Nephron (organoid): ENCODE measurements around the gene ID2.

ENCODE experiments used
- H3K27ac Mint-ChIP-seq, 3 experiments: 2 replicates each; pipeline ENCODE4 v1.8.0; 2020; ENCODE audit warnings: mixed read lengths in 3 of 3, mild to moderate bottlenecking in 2 of 3, moderate library complexity in 1 of 3
- H3K27me3 Mint-ChIP-seq: 2 replicates; pipeline ENCODE4 v1.8.0; 2021; ENCODE audit warnings: low read depth, mild to moderate bottlenecking, moderate library complexity, mixed read lengths
- H3K36me3 Mint-ChIP-seq: 2 replicates; pipeline ENCODE4 v1.8.0; 2020; ENCODE audit warnings: low read depth, mixed read lengths
- H3K4me1 Mint-ChIP-seq: 2 replicates; pipeline ENCODE4 v1.8.0; 2020; ENCODE audit warnings: mixed read lengths
- H3K4me3 Mint-ChIP-seq, 3 experiments: 2 replicates each; pipeline ENCODE4 v1.8.0; 2020; ENCODE audit warnings: mild to moderate bottlenecking in 3 of 3, mixed read lengths in 3 of 3, moderate library complexity in 2 of 3
- H3K9me3 Mint-ChIP-seq: 2 replicates; pipeline ENCODE4 v1.8.0; 2020; ENCODE audit warnings: mixed read lengths
- CTCF ChIP-seq, 3 experiments: fragments of 200-600 bp; sonication (generic); IDR thresholded peaks; one replicate each; pipeline ENCODE4 v1.5.0; 2021; ENCODE audit warnings: antibody characterized with exemption in 3 of 3; ENCODE audit not compliant: unreplicated experiment in 3 of 3

ID2 gene

GRCh38 chr2:8692783-8693156, 10.9 kb downstream of the ID2 start:
- H3K9me3 Mint-ChIP-seq, result peaks cover 4% of the 10 kb centered on the region
- TF ChIP-seq CTCF (IDR thresholded peaks at IDR 0.05; ENCODE audit: unreplicated experiment in 3 of 3), result no peak
- H3K27ac Mint-ChIP-seq, result no peak overlapping the region
- no peaks in the 10 kb centered on the region for H3K4me1 Mint-ChIP-seq
- H3K36me3 Mint-ChIP-seq, result no peaks in the 10 kb centered on the region
- peaks cover 10% of the 10 kb centered on the region for H3K27me3 Mint-ChIP-seq
- no peak overlapping the region for H3K4me3 Mint-ChIP-seq

- no peaks in the 10 kb centered on the region for H3K36me3 Mint-ChIP-seq
- H3K27me3 Mint-ChIP-seq, result peaks cover 10% of the 10 kb centered on the region
- H3K27ac Mint-ChIP-seq, result no peak overlapping the region
- H3K4me1 Mint-ChIP-seq, result no peaks in the 10 kb centered on the region
- H3K4me3 Mint-ChIP-seq, result no peak overlapping the region
- TF ChIP-seq CTCF (IDR thresholded peaks at IDR 0.05; ENCODE audit: unreplicated experiment in 3 of 3), result peak; percentile 38 to 54 (median 39)
- H3K9me3 Mint-ChIP-seq, result peaks cover 4% of the 10 kb centered on the region
These were observed 11.4 kb downstream of the ID2 start for GRCh38 chr2:8693157-8693821.

GRCh38 chr2:8694737-8695136, 12.9 kb downstream of the ID2 start:
- no peak overlapping the region for H3K4me3 Mint-ChIP-seq
- H3K9me3 Mint-ChIP-seq, result peaks cover 4% of the 10 kb centered on the region
- no peak for TF ChIP-seq CTCF (IDR thresholded peaks at IDR 0.05; ENCODE audit: unreplicated experiment in 3 of 3)
- H3K4me1 Mint-ChIP-seq, result no peaks in the 10 kb centered on the region
- no peaks in the 10 kb centered on the region for H3K36me3 Mint-ChIP-seq
- H3K27me3 Mint-ChIP-seq, result peaks cover 10% of the 10 kb centered on the region
- no peak overlapping the region for H3K27ac Mint-ChIP-seq

GRCh38 chr2:8697190-8697589, 15.3 kb downstream of the ID2 start:
- H3K4me1 Mint-ChIP-seq, result no peaks in the 10 kb centered on the region
- no peak overlapping the region for H3K27ac Mint-ChIP-seq
- H3K36me3 Mint-ChIP-seq, result no peaks in the 10 kb centered on the region
- peaks cover 4% of the 10 kb centered on the region for H3K9me3 Mint-ChIP-seq
- H3K4me3 Mint-ChIP-seq, result no peak overlapping the region
- H3K27me3 Mint-ChIP-seq, result peaks cover 7% of the 10 kb centered on the region
- no peak for TF ChIP-seq CTCF (IDR thresholded peaks at IDR 0.05; ENCODE audit: unreplicated experiment in 3 of 3)

GRCh38 chr2:8699839-8700238, 18.0 kb downstream of the ID2 start:
- TF ChIP-seq CTCF (IDR thresholded peaks at IDR 0.05; ENCODE audit: unreplicated experiment in 3 of 3), result no peak
- Mint-ChIP-seq H3K27me3 (no peaks in the 10 kb centered on the region), H3K9me3 (peaks cover 8% of the 10 kb centered on the region), H3K4me1 (no peaks in the 10 kb centered on the region), H3K4me3 (no peak overlapping the region), H3K36me3 (no peaks in the 10 kb centered on the region), H3K27ac (no peak overlapping the region)

- Mint-ChIP-seq H3K36me3 (no peaks in the 10 kb centered on the region), H3K27ac (no peak overlapping the region), H3K9me3 (peaks cover 8% of the 10 kb centered on the region), H3K4me3 (no peak overlapping the region), H3K4me1 (no peaks in the 10 kb centered on the region), H3K27me3 (no peaks in the 10 kb centered on the region)
- TF ChIP-seq CTCF (IDR thresholded peaks at IDR 0.05; ENCODE audit: unreplicated experiment in 3 of 3), result no peak
These were observed 20.0 kb downstream of the ID2 start for GRCh38 chr2:8701681-8702379.
